Measurements from ENCODE around the gene DLEC1.

DNA sequence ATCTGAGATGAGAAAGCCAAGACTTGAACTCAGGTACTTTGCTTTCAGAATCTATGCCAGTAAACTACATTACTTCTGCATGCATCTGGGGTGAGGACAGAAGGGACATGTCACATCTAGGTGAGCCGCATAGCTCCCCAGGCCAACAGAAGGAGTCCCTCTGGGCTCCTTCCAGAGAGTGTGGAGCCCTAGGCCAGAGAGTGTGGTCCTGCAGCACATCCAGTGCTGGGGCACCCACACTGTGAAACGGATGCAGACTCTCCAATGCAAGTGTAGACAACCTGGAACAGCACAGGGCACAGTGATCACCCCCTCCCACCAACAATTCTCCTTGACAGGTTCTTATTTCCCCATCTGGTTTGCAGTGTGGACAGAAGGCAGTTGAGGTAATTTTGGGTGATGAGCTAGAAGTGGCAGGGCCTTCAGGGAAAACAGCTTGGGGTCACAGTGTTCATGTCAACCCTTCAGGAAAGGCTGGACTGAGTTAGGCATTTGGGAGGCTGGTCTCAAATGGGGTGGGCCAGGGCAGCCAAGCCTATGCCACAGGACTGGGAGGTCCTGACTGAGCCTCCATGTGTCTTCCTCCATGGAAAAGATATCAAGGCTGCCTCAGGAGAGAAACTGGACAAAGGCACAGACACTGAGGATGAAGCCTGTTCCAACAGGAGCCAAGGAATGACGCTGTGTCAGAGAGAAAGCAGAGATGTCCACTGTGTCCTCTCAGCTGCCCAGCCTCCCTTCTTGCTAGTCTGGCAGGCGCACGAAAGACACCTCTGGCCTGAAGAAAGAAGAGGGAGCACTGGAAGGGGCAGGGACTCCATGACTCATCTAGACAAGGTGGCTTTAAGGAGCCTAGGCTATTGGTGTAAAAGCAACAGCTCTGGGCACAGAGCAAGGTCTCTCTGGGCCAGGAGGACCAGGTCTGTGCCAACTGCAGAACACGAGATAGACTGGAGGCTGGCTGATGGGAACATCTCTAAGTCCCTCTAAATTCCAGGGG is 11.2 kb upstream of the DLEC1 start:
- TF ChIP-seq, protein P1, sequence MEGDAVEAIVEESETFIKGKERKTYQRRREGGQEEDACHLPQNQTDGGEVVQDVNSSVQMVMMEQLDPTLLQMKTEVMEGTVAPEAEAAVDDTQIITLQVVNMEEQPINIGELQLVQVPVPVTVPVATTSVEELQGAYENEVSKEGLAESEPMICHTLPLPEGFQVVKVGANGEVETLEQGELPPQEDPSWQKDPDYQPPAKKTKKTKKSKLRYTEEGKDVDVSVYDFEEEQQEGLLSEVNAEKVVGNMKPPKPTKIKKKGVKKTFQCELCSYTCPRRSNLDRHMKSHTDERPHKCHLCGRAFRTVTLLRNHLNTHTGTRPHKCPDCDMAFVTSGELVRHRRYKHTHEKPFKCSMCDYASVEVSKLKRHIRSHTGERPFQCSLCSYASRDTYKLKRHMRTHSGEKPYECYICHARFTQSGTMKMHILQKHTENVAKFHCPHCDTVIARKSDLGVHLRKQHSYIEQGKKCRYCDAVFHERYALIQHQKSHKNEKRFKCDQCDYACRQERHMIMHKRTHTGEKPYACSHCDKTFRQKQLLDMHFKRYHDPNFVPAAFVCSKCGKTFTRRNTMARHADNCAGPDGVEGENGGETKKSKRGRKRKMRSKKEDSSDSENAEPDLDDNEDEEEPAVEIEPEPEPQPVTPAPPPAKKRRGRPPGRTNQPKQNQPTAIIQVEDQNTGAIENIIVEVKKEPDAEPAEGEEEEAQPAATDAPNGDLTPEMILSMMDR (IDR thresholded peaks at IDR 0.05; ENCODE audit: borderline replicate concordance, extremely low read depth, low read length, poor library complexity, severe bottlenecking): no peak
- no peak for TF ChIP-seq EZH2 (IDR thresholded peaks at IDR 0.05; ENCODE audit: borderline replicate concordance, low read depth, low read length, severe bottlenecking)
